ENCODE data around the gene DENND1C.

DNA sequence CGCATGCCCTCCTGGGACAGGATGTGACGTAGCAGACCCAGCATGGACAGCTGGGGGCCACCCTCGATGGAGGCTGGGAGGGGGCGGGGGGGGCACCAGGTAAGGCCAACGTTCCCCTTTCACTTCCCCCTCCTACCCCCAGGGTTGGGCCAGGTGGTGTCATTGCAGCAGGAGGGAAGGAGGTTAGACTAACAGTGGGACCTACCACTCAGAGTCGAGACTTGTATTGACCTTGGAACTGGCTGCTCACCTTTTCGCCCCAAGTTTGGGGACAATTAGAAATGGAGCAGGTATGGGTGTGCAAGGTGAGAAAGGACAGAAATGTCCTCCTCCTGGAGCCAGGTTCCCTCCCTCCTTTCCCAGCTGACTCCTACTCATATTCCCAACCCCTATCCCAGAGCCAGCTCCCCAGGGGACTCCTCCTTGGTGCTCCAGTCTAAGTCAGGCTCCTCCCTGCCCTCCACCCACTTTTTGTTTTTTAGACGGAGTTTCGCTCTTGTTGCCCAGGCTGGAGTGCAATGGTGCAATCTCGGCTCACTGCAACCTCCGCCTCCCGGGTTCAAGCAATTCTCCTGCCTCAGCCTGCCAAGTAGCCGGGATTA, 39.4 kb downstream of the DENND1C start:
- no peak for TF ChIP-seq TAF1 (IDR thresholded peaks at IDR 0.05; ENCODE audit: borderline replicate concordance, insufficient read depth, low read length)
- no peak for TF ChIP-seq POLR2AphosphoS5 (IDR thresholded peaks at IDR 0.05; ENCODE audit: low read depth, low read length)
- TF ChIP-seq SIN3A (IDR thresholded peaks at IDR 0.05; ENCODE audit: borderline replicate concordance, insufficient read depth, low read length): no peak
